Activated CD8-positive, alpha-beta T cell treated with anti-CD3 and anti-CD28 coated beads for 36 hours (primary cell): ENCODE data around the gene C6. TPM values are rescaled to one million over a fixed set of nuclear protein-coding genes. Genes with fewer than 3 reads are reported as not detected.
"Not testable (repeated sequence)": the region's sequence is repeated elsewhere in the genome, so short reads cannot be mapped to it uniquely, and the experiment has no call there.

Source experiments
- ATAC-seq: fragments of 200-7000 bp; cut with Tn5 transposase; one replicate; pipeline ENCODE4 v1.10.0; 2021; ENCODE audit warnings: mild to moderate bottlenecking, moderate library complexity
- CTCF ChIA-PET: fragments of 350-600 bp; sonication (Branson Sonifier 250); formaldehyde crosslinking; loops from one replicate; lab custom pipeline; 2021; ENCODE audit warnings: antibody characterized with exemption; lab: Charles Lee
- POLR2A ChIA-PET: fragments of 350-600 bp; sonication (Branson Sonifier 250); formaldehyde crosslinking; loops from one replicate; lab custom pipeline; 2021; ENCODE audit warnings: antibody characterized with exemption; lab: Charles Lee
- DNase-seq: peaks from one replicate; pipeline ENCODE4 v3.0.0-alpha.2; 2020
- H3K27ac Mint-ChIP-seq: one replicate; pipeline ENCODE4 v1.8.0; 2021; ENCODE audit warnings: mild to moderate bottlenecking, mixed read lengths
- H3K27me3 Mint-ChIP-seq: one replicate; pipeline ENCODE4 v1.8.0; 2021; ENCODE audit warnings: mixed read lengths
- H3K36me3 Mint-ChIP-seq: one replicate; pipeline ENCODE4 v1.8.0; 2021; ENCODE audit warnings: low read depth, mixed read lengths
- H3K4me1 Mint-ChIP-seq: one replicate; pipeline ENCODE4 v1.8.0; 2021; ENCODE audit warnings: low read depth, mixed read lengths
- H3K4me3 Mint-ChIP-seq: one replicate; pipeline ENCODE4 v1.8.0; 2021; ENCODE audit warnings: mild to moderate bottlenecking, moderate library complexity, mixed read lengths
- H3K9me3 Mint-ChIP-seq: one replicate; pipeline ENCODE4 v1.8.0; 2021; ENCODE audit warnings: mixed read lengths
- CTCF ChIP-seq: fragments of 200-600 bp; IDR thresholded peaks from one replicate; pipeline ENCODE4 v1.8.0; 2022; ENCODE audit warnings: antibody characterized with exemption, mild to moderate bottlenecking
- intact Hi-C: fragments of 100-400 bp; cut with micrococcal nuclease; formaldehyde crosslinking; loops from one replicate; pipeline ENCODE4 v1.10.0; 2022
- total RNA-seq, 2 experiments: library from RNA; stranded (reverse); gene quantifications; one replicate each; pipeline ENCODE4 v1.2.3, GENCODE V29; 2021

The C6 gene
- total RNA-seq, 2 experiments from 2014 or later: not detected

- ATAC-seq: no peak
- Mint-ChIP-seq H3K4me3 (no peak overlapping the region), H3K36me3 (no peaks in the 10 kb centered on the region), H3K4me1 (no peaks in the 10 kb centered on the region), H3K27me3 (no peaks in the 10 kb centered on the region), H3K9me3 (peaks cover 10% of the 10 kb centered on the region), H3K27ac (no peak overlapping the region)
- no peak for TF ChIP-seq CTCF
- intact Hi-C loops: no loop called here
- ChIA-PET CTCF (no interaction called here), POLR2A (no interaction called here)
- DNase-seq: no peak
Measured at GRCh38 chr5:41234475-41234874, 21.1 kb upstream of the C6 start.

- CTCF ChIA-PET: no interaction called here
- no peaks in the 10 kb centered on the region for H3K36me3 Mint-ChIP-seq
- DNase-seq (no peak), ATAC-seq (no peak)
- H3K27me3 Mint-ChIP-seq: no peaks in the 10 kb centered on the region
- H3K9me3 Mint-ChIP-seq: peaks cover 13% of the 10 kb centered on the region
- no peaks in the 10 kb centered on the region for H3K4me1 Mint-ChIP-seq
- POLR2A ChIA-PET: no interaction called here
- intact Hi-C loops: no loop called here
- H3K4me3 Mint-ChIP-seq: no peak overlapping the region
- no peak for TF ChIP-seq CTCF
- no peak overlapping the region for H3K27ac Mint-ChIP-seq
Measured at GRCh38 chr5:41232797-41233196, 19.5 kb upstream of the C6 start.

GRCh38 chr5:41230276-41230675 is 16.9 kb upstream of the C6 start:
- CTCF ChIA-PET: not testable (repeated sequence)

GRCh38 chr5:41223962-41224361 is 10.6 kb upstream of the C6 start:
- ChIA-PET CTCF (no interaction called here), POLR2A (no interaction called here)
- ATAC-seq: no peak
- Mint-ChIP-seq H3K4me1 (no peaks in the 10 kb centered on the region), H3K36me3 (no peaks in the 10 kb centered on the region), H3K9me3 (peaks cover 3% of the 10 kb centered on the region), H3K27ac (no peak overlapping the region), H3K27me3 (no peaks in the 10 kb centered on the region), H3K4me3 (no peak overlapping the region)
- no peak for TF ChIP-seq CTCF
- DNase-seq: no peak
- intact Hi-C loops: no loop called here

More at GRCh38 chr5:41230276-41230675, 16.9 kb upstream of the C6 start:
- intact Hi-C loops, POLR2A ChIA-PET, H3K27ac Mint-ChIP-seq, H3K4me3 Mint-ChIP-seq, H3K4me1 Mint-ChIP-seq, DNase-seq, H3K27me3 Mint-ChIP-seq, H3K36me3 Mint-ChIP-seq, ATAC-seq: not testable (repeated sequence)
- H3K9me3 Mint-ChIP-seq: peaks cover 15% of the 10 kb centered on the region

GRCh38 chr5:41219658-41220269 is 6.4 kb upstream of the C6 start:
- intact Hi-C loops: no loop called here
- Mint-ChIP-seq H3K4me1 (no peaks in the 10 kb centered on the region), H3K36me3 (no peaks in the 10 kb centered on the region), H3K9me3 (no peaks in the 10 kb centered on the region), H3K27ac (no peak overlapping the region), H3K27me3 (no peaks in the 10 kb centered on the region), H3K4me3 (no peak overlapping the region)
- ChIA-PET POLR2A (no interaction called here), CTCF (interaction anchor here (1.1 kb wide), 1 partner anchor 315 kb away, joined by 3 read pairs; no protein-coding TSS in a partner anchor)
- ATAC-seq: no peak
- DNase-seq: no peak
- TF ChIP-seq CTCF: no peak
